HTR-8/SVneo (cell line): ENCODE data around the gene PRKCH.

Experiments used
- DNase-seq: peaks from one replicate; pipeline ENCODE4 v3.0.0; 2011; ENCODE audit warnings: low spot score, mixed read lengths; ENCODE audit not compliant: insufficient read length
- FAIRE-seq: peaks from 2 replicates; lab custom pipeline; 2011; peaks lifted over from hg19 to GRCh38; lab: Jason Lieb, UNC

PRKCH gene

DNA sequence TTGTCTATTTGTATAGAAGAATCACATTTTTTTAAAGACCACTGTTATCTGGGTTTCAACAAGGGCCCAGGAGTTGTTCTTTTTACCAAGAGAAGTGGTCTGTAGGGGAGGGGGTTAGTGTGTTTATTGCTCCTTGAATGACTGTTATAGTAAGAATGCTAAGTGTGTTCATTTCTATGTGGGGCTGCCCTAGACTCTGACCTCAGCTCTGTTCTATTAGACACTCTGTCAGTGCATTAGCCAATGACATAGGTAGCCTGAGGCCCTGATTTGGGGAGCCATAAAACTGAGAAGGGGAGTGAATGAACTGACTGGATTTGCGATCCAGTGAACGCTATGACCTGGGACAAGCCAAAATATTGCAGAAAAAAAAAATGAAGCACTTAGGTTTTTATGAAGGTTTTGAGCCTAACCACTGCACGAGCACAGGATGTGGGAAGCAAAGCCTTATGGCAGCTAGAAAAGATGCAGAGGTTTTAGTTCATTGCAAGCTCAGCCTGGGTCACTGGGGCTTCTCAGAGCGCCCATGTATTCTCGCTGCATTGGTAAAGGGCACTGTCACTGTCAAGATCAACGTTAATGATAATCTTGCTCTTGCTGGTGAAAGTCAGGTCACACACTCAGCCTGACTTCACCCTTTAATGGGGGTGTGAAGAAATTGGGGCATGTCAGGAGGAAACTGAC, 63.8 kb downstream of the PRKCH start:
- DNase-seq (peak; percentile 47), FAIRE-seq (peak; percentile 89)

DNA sequence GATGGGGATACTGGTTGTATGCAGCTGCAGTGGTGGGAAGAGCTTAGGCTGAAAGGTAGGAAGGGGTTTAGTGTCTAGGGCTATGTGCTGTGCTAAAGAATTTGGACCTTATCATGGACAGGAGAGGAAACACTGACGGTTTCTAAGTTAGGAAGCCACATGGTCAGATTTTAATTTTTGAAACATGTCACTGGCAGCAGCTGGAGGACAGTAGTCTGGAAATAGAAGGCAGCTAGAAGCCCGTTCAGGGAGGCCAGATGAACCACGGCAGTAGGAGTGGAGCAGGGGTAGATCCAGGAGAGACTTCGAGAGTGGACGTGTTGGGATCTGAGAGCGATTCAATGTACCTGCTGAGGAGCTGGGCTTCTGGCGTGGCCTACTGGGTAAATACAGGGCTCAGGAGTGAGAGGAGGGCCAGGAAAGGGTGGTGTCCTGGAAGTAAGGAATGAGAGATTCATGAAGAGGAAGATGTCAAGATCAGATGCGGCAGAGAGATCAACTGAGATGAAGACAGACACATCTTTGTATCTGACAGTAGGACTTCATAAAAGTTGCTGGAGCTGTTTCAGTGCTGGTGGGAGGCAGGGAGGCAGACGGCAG, 64.9 kb downstream of the PRKCH start:
- FAIRE-seq (no peak), DNase-seq (no peak)

GRCh38 chr14:61387076-61387475, 65.7 kb downstream of the PRKCH start:
- FAIRE-seq (peak; percentile 98), DNase-seq (no peak)

DNA sequence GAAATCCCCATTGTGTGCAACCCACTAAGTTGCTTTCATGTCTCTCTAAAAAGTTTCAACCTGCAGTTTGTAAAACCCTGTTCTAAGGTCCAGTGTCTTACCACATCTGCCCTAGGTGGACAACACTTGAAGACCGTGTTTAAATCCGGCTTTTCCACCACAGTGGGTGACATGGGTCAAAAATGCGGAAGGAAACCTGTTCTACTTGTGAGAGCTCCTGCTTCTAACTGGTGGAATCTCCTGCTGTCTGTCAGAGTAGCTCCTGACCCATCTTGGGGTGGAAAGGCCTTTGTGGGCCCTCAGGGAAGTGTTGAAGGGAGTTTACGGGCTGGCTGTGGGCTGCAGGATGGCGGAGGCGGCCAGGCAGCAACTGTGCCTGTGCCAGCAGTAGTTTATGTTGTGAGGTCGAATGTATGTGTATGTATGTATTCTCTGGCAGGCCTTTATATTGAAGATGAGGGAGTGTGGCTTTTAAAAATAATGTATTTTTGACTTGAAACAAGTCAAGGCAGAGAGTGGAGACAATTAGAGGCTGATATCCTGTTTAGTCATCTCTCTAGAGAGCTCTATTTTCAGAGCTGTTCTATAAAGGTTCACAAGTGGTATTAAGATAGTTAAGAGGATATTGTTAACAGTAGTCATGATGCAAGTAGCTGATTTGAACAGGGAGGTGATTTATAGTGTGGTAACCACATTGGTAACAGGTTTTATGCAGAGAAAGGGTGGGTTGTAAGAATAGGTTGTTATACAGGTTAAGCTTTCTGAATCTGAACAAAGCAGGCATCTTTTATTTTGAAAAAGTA, 67.0 kb downstream of the PRKCH start:
- FAIRE-seq: peak; percentile 93

GRCh38 chr14:61388976-61389576, 67.7 kb downstream of the PRKCH start:
- DNase-seq: no peak
- peak; percentile 98 for FAIRE-seq

More for the DNA sequence above, 67.0 kb downstream of the PRKCH start:
- peak; percentile 80 for DNase-seq

DNA sequence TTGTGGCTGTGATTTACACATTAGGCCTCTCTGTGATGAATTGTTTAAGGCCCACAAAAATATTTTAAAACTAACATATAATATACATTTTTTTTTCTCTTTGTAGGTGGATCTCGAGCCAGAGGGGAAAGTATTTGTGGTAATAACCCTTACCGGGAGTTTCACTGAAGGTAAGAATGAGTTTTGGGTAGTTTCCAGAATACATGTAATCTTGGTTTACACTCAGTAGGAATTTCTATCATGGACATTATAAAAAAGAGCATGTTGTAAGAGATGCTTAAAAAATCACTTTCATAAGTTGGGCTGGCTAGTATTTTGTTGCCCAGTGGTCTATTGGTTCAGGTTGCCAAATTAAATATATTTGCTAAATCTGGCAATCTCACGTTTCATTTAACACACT, 69.7 kb downstream of the PRKCH start:
- DNase-seq (no peak), FAIRE-seq (peak; percentile 86)

GRCh38 chr14:61392297-61392696, 70.9 kb downstream of the PRKCH start:
- FAIRE-seq (peak; percentile 79), DNase-seq (no peak)

- DNase-seq (no peak), FAIRE-seq (no peak)
Observed at GRCh38 chr14:61394542-61394941, 73.2 kb downstream of the PRKCH start.

GRCh38 chr14:61395115-61395725, 73.8 kb downstream of the PRKCH start:
- peak; percentile 96 for FAIRE-seq
- DNase-seq: no peak

- no peak for FAIRE-seq
- no peak for DNase-seq
Observed at GRCh38 chr14:61396279-61396678, 74.9 kb downstream of the PRKCH start.

DNA sequence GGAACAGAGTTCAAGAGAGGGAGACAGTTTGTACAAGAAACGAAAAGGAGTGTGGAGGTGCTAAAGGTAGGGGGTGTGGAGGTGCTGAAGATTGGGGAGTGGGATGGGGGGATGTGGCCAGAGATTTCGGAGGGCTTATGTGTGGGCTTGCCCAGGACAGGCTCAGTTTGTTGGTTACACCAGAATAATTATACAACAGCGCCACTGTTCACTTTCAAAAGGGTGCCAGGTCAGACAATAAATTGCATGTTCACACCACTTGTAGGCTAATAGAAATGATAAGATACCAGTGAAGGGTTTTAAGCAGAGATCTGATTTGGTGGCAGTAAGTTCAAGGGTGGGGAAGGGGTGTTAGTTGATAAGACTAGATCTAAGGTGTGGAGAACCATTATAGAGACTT, 75.3 kb downstream of the PRKCH start:
- DNase-seq: no peak
- no peak for FAIRE-seq

DNA sequence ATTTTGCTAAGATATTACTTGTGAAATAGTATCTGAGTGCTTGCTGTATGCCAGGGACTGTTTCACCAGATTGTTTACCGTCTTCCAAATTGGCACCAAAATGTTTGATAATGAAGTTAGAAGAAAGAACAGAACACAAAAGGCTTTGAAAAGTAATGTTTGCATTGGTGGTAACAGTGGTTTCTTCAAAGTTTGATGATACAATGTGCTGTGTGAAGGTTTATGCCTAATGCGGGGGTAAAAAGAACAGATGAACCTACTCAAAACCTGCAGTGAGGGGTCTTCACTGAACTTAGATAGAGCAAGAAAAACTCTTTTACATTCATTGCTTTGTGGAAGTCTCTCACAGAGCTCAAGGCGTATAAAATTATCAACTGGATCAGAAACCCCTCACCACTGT, 76.2 kb downstream of the PRKCH start:
- DNase-seq: no peak
- FAIRE-seq: no peak

GRCh38 chr14:61398221-61398620, 76.8 kb downstream of the PRKCH start:
- FAIRE-seq: no peak
- DNase-seq: no peak

DNA sequence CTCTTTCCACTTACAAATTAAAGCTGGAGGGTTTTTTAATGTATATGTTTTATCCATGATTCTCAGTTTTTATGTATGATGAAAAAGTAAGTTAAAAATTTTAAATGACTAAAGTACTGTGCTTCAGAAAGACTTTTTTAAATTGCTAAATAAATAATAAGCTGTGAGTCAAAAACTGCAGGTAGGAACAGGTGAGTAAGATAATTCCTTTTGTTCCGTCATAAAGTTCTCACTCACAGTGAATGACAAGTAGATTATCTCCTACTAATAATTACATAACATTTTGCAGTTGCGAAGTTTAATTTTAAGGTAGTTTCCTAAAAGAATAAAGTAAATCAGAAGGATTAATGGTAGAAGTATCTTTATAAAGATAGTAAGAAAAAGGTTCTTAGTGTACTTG, 78.0 kb downstream of the PRKCH start:
- FAIRE-seq: no peak

DNA sequence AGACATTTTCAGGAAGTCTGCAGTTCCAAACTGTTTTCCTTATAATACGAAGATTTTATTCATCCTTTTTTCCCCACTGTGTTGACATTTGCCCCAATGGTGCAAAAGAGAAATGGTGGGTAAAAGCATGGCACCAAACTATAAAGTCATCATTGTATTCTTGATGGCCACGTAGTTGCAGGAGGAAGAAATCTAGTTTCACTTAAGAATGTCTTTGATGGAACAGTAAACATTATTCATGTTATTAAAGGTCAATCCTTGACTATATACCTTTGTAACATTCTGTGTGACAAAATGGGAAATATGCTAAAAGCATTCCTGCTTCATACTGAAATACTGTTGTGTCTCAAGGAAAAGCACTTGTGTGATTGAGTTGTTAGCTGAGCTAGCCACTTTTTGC, 80.1 kb downstream of the PRKCH start:
- FAIRE-seq: peak; percentile 98
- DNase-seq: no peak

More for the DNA sequence above, 78.0 kb downstream of the PRKCH start:
- DNase-seq: no peak

DNA sequence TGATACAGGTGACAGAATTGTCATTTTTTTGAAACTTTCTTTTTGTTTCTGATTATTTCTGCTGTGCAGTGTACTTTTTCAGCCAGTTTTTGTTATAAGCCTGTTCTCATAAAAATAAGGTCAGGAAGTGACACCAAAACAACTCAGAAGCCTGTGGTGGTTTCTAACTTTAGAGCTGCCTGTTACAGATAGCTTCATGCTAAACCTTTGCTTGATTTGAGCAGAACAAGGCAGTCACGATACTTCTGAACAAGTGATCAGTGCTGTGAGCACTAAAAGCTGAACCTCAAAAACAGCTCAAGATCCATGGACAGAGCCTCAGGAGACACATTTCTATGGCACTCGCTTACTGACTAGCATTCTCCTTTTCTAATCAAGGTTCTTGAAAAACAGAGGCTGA, 82.0 kb downstream of the PRKCH start:
- DNase-seq (no peak), FAIRE-seq (peak; percentile 96)

- FAIRE-seq: peak; percentile 98
Observed at GRCh38 chr14:61404637-61405036, 83.3 kb downstream of the PRKCH start.

DNA sequence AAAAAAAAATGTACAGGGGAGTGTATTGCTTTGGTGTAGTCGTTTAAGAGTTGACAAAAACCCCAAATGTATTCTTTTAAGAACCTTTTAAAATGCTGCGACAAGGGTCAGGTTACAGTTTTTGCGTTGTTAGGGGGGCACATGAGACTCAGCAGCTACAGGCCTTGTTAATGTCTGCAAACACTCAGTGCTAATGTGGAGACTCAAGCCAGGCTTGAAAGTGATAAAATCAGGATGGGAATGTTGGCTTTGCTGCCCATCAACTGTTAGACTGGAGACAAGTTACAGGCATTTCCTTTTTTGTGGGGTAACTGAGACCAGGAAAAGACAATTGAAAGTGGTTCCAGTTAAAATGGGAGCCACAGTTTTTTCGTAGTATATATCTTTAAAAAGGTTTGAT, 84.8 kb downstream of the PRKCH start:
- DNase-seq: no peak
- FAIRE-seq: no peak

More at GRCh38 chr14:61404637-61405036, 83.3 kb downstream of the PRKCH start:
- DNase-seq: no peak

DNA sequence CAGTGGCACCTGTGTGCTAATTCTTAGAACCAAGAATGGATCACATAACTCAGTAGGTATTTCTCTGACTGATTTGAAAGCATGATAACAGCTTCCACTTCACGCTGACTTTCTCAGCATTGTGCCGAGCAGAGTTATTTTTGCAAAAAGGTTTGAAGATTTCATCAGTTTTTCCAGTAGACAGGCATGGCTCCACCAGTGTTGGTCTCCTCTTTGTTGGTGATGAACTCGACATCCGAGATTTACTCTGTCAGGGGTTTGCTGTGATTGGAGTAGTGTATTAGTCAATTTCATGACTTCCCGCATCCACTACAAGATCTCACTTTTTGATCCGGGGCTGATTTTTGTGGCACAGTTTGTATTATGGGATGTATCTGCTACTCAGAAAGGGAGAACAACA, 85.3 kb downstream of the PRKCH start:
- FAIRE-seq (no peak), DNase-seq (no peak)

- DNase-seq: no peak
- peak; percentile 99 for FAIRE-seq
Observed at GRCh38 chr14:61408498-61408897, 87.1 kb downstream of the PRKCH start.
